Stimulated activated naive CD8-positive, alpha-beta T cell treated with anti-CD3 and anti-CD28 coated beads, Interleukin-15, Interleukin-2, amounts not matched to agents 100 ng/mL and 50 ng/mL, for 24 hours (primary cell): ENCODE results near the gene ZNF536.
"Not testable (repeated sequence)": the region's sequence is repeated elsewhere in the genome, so short reads cannot be mapped to it uniquely, and the experiment has no call there.

Source experiments
- H3K27ac Mint-ChIP-seq: one replicate; pipeline ENCODE4 v1.8.0; 2021; ENCODE audit warnings: mild to moderate bottlenecking, mixed read lengths
- H3K27me3 Mint-ChIP-seq: one replicate; pipeline ENCODE4 v1.8.0; 2021; ENCODE audit warnings: mixed read lengths
- H3K36me3 Mint-ChIP-seq: one replicate; pipeline ENCODE4 v1.8.0; 2021; ENCODE audit warnings: low read depth, mixed read lengths
- H3K4me1 Mint-ChIP-seq: one replicate; pipeline ENCODE4 v1.8.0; 2021; ENCODE audit warnings: low read depth, mixed read lengths
- H3K4me3 Mint-ChIP-seq: one replicate; pipeline ENCODE4 v1.8.0; 2021; ENCODE audit warnings: mild to moderate bottlenecking, mixed read lengths
- H3K9me3 Mint-ChIP-seq: one replicate; pipeline ENCODE4 v1.8.0; 2021; ENCODE audit warnings: mixed read lengths

The ZNF536 gene

GRCh38 chr19:30467239-30467638 lies 95.1 kb downstream of the ZNF536 start:
- H3K4me3 Mint-ChIP-seq: no peak overlapping the region
- peaks cover 4% of the 10 kb centered on the region for H3K9me3 Mint-ChIP-seq

GRCh38 chr19:30469774-30470173 lies 97.6 kb downstream of the ZNF536 start:
- H3K27me3 Mint-ChIP-seq: no peaks in the 10 kb centered on the region
- no peaks in the 10 kb centered on the region for H3K36me3 Mint-ChIP-seq
- H3K4me3 Mint-ChIP-seq: no peak overlapping the region
- no peak overlapping the region for H3K27ac Mint-ChIP-seq
- H3K4me1 Mint-ChIP-seq: no peaks in the 10 kb centered on the region
- peaks cover 16% of the 10 kb centered on the region for H3K9me3 Mint-ChIP-seq

More at GRCh38 chr19:30467239-30467638, 95.1 kb downstream of the ZNF536 start:
- Mint-ChIP-seq H3K27ac (no peak overlapping the region), H3K4me1 (no peaks in the 10 kb centered on the region), H3K36me3 (no peaks in the 10 kb centered on the region), H3K27me3 (no peaks in the 10 kb centered on the region)

- H3K27me3 Mint-ChIP-seq: no peaks in the 10 kb centered on the region
- H3K9me3 Mint-ChIP-seq: peaks cover 16% of the 10 kb centered on the region
- H3K36me3 Mint-ChIP-seq: no peaks in the 10 kb centered on the region
- no peak overlapping the region for H3K4me3 Mint-ChIP-seq
- no peak overlapping the region for H3K27ac Mint-ChIP-seq
- H3K4me1 Mint-ChIP-seq: no peaks in the 10 kb centered on the region
These were observed 99.3 kb downstream of the ZNF536 start for GRCh38 chr19:30471441-30471840.

- no peaks in the 10 kb centered on the region for H3K27me3 Mint-ChIP-seq
- no peak overlapping the region for H3K27ac Mint-ChIP-seq
- H3K4me1 Mint-ChIP-seq: no peaks in the 10 kb centered on the region
- no peaks in the 10 kb centered on the region for H3K36me3 Mint-ChIP-seq
- no peak overlapping the region for H3K4me3 Mint-ChIP-seq
- peaks cover 16% of the 10 kb centered on the region for H3K9me3 Mint-ChIP-seq
These were observed 101.2 kb downstream of the ZNF536 start for GRCh38 chr19:30473334-30473867.

- no peaks in the 10 kb centered on the region for H3K4me1 Mint-ChIP-seq
- H3K27me3 Mint-ChIP-seq: no peaks in the 10 kb centered on the region
- H3K27ac Mint-ChIP-seq: no peak overlapping the region
- peaks cover 14% of the 10 kb centered on the region for H3K9me3 Mint-ChIP-seq
- no peaks in the 10 kb centered on the region for H3K36me3 Mint-ChIP-seq
- H3K4me3 Mint-ChIP-seq: no peak overlapping the region
These were observed 104.8 kb downstream of the ZNF536 start for GRCh38 chr19:30476997-30477396.

- Mint-ChIP-seq H3K4me1 (no peaks in the 10 kb centered on the region), H3K9me3 (no peaks in the 10 kb centered on the region), H3K27me3 (no peaks in the 10 kb centered on the region), H3K36me3 (no peaks in the 10 kb centered on the region), H3K4me3 (no peak overlapping the region), H3K27ac (no peak overlapping the region)
These were observed 107.0 kb downstream of the ZNF536 start for GRCh38 chr19:30479231-30479630.

GRCh38 chr19:30480097-30480496 lies 107.9 kb downstream of the ZNF536 start:
- no peaks in the 10 kb centered on the region for H3K9me3 Mint-ChIP-seq
- no peak overlapping the region for H3K27ac Mint-ChIP-seq
- no peaks in the 10 kb centered on the region for H3K4me1 Mint-ChIP-seq
- no peaks in the 10 kb centered on the region for H3K27me3 Mint-ChIP-seq
- H3K36me3 Mint-ChIP-seq: no peaks in the 10 kb centered on the region
- H3K4me3 Mint-ChIP-seq: no peak overlapping the region

GRCh38 chr19:30481063-30481462 lies 108.9 kb downstream of the ZNF536 start:
- H3K4me1 Mint-ChIP-seq: no peaks in the 10 kb centered on the region
- no peak overlapping the region for H3K27ac Mint-ChIP-seq
- H3K27me3 Mint-ChIP-seq: peaks cover 4% of the 10 kb centered on the region
- no peak overlapping the region for H3K4me3 Mint-ChIP-seq
- no peaks in the 10 kb centered on the region for H3K9me3 Mint-ChIP-seq
- H3K36me3 Mint-ChIP-seq: no peaks in the 10 kb centered on the region

GRCh38 chr19:30481823-30482222 lies 109.6 kb downstream of the ZNF536 start:
- Mint-ChIP-seq H3K4me1 (no peaks in the 10 kb centered on the region), H3K27ac (no peak overlapping the region), H3K36me3 (no peaks in the 10 kb centered on the region), H3K27me3 (peaks cover 4% of the 10 kb centered on the region), H3K4me3 (no peak overlapping the region), H3K9me3 (no peaks in the 10 kb centered on the region)

GRCh38 chr19:30482956-30483355 lies 110.8 kb downstream of the ZNF536 start:
- H3K27ac Mint-ChIP-seq: no peak overlapping the region
- H3K4me3 Mint-ChIP-seq: no peak overlapping the region
- H3K27me3 Mint-ChIP-seq: peaks cover 7% of the 10 kb centered on the region
- H3K9me3 Mint-ChIP-seq: no peaks in the 10 kb centered on the region
- no peaks in the 10 kb centered on the region for H3K36me3 Mint-ChIP-seq
- H3K4me1 Mint-ChIP-seq: no peaks in the 10 kb centered on the region

- not testable (repeated sequence) for H3K9me3 Mint-ChIP-seq, H3K27me3 Mint-ChIP-seq, H3K36me3 Mint-ChIP-seq, H3K4me3 Mint-ChIP-seq, H3K4me1 Mint-ChIP-seq, H3K27ac Mint-ChIP-seq
These were observed 114.1 kb downstream of the ZNF536 start for GRCh38 chr19:30486250-30486649.

- Mint-ChIP-seq H3K4me1 (no peaks in the 10 kb centered on the region), H3K36me3 (no peaks in the 10 kb centered on the region), H3K27ac (no peak overlapping the region), H3K9me3 (no peaks in the 10 kb centered on the region), H3K27me3 (peaks cover 11% of the 10 kb centered on the region), H3K4me3 (no peak overlapping the region)
These were observed 115.0 kb downstream of the ZNF536 start for GRCh38 chr19:30487178-30487577.

GRCh38 chr19:30488191-30488590 lies 116.0 kb downstream of the ZNF536 start:
- Mint-ChIP-seq H3K36me3 (no peaks in the 10 kb centered on the region), H3K27ac (no peak overlapping the region), H3K4me1 (no peaks in the 10 kb centered on the region), H3K4me3 (no peak overlapping the region), H3K27me3 (peaks cover 11% of the 10 kb centered on the region), H3K9me3 (no peaks in the 10 kb centered on the region)

- Mint-ChIP-seq H3K4me1 (no peaks in the 10 kb centered on the region), H3K27me3 (peaks cover 7% of the 10 kb centered on the region), H3K27ac (no peak overlapping the region), H3K4me3 (no peak overlapping the region), H3K9me3 (no peaks in the 10 kb centered on the region), H3K36me3 (no peaks in the 10 kb centered on the region)
These were observed 118.6 kb downstream of the ZNF536 start for GRCh38 chr19:30490760-30491159.

- no peak overlapping the region for H3K27ac Mint-ChIP-seq
- H3K9me3 Mint-ChIP-seq: no peaks in the 10 kb centered on the region
- H3K4me1 Mint-ChIP-seq: no peaks in the 10 kb centered on the region
- peaks cover 8% of the 10 kb centered on the region for H3K27me3 Mint-ChIP-seq
- no peak overlapping the region for H3K4me3 Mint-ChIP-seq
- H3K36me3 Mint-ChIP-seq: no peaks in the 10 kb centered on the region
These were observed 120.5 kb downstream of the ZNF536 start for GRCh38 chr19:30492586-30493270.

GRCh38 chr19:30497034-30497433 lies 124.8 kb downstream of the ZNF536 start:
- no peaks in the 10 kb centered on the region for H3K36me3 Mint-ChIP-seq

More at GRCh38 chr19:30497034-30497433, 124.8 kb downstream of the ZNF536 start:
- Mint-ChIP-seq H3K4me1 (no peaks in the 10 kb centered on the region), H3K4me3 (no peak overlapping the region), H3K9me3 (no peaks in the 10 kb centered on the region), H3K27ac (no peak overlapping the region), H3K27me3 (peaks cover 5% of the 10 kb centered on the region)
